HG02763 (cell line): ENCODE results near the gene ANKRD36C.
"Not testable (repeated sequence)": the region's sequence is repeated elsewhere in the genome, so short reads cannot be mapped to it uniquely, and the experiment has no call there.

Experiments
- ATAC-seq: cut with Tn5 transposase; IDR thresholded peaks from one replicate; pipeline ENCODE4 v1.9.1; 2021; ENCODE audit warnings: mild to moderate bottlenecking, moderate library complexity; ENCODE audit not compliant: unreplicated experiment

ANKRD36C gene

DNA sequence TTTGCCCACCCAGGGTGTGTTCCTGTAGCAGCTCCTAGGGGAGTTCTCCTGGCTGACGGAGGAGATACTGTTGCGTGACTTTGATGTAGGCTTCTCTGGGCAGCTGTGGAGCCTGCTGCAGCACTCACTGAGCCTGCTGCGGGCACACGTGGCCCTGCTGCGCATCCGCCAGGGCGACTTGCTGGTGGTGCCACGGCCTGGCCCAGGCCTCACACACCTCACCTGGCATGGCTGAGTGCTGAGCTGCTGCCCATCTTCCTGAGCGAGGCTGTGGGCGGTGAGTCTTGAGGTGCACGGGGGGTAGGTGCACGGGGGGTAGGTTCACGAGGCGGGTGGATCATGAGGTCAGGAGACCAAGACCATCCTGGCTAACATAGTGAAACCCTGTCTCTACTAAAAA, 191.7 kb downstream of the ANKRD36C start:
- ATAC-seq = no peak

DNA sequence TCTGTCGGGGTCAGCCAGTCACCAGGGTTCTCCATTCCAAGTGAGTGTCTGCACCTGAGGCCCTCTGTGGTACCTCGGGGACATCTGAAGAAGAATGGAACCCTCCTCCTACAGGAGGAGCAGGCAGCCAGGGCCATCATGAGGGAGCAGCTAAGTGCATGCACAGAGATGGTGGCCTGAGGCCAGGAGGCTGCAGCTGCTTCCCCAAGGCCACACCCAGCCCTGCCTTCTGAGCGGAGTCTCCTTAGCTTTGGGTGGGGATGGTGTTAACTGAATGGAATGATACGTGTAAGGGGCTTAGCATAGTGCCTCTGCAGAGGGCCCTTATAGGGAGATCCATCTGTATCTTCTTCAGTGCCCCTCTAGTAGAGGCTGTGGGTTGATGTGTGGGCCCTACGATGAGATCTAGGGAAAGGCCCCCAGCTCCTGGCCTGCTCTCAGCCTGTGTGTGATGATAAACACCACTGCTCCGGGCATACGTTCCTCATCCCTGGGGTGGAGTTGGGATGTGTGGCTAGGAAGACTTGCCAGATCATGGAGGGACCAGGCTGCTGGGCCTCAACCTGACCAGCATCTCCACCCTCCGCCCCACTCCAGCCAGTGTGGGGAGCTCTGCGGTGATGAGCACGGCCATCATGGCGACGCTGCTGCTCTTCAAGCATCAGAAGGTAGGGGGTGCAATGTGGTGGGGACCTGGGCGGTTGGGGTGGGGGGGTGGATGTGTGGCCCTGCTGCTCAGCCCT, 192.3 kb downstream of the ANKRD36C start:
- ATAC-seq = not testable (repeated sequence)

GRCh38 chr2:95796249-95797099, 195.2 kb downstream of the ANKRD36C start:
- not testable (repeated sequence) for ATAC-seq

DNA sequence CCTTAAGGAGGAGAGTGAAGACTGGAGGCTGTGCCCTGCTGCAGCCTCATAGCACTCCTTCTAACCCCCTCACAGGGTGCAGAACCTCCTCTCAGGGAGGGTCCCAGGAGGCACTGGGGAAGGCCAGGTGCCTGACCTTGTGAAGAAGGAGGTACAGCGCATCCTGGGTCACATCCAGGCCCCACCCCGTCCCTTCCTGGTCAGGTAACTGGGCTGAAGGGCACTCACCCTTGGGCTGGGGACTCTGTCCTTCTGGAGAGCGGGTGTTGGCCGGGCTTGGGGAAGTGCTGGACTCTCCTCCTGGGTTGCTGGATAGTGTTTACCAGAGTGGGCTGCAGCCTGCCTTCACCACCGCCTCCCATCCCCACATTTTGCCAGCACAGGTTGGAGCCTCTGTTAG, 197.7 kb downstream of the ANKRD36C start:
- not testable (repeated sequence) for ATAC-seq

DNA sequence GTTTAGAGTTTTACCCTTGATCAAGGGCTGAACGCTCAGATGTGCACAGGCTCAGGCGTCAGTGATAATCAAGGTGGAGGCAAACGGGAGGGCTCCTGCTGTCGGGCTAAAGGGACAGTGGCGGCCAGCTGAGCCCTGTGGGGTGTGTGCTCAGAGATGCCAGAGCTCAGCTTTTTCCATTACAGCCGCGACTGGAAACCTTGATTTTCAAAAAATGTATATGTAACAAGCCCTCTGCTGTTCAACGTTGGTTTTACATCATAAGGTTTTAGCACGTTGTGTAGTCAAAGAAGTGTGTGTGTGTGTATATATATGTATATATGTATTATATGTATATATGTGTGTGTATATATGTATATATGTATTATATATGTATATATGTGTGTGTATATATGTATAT, 201.4 kb downstream of the ANKRD36C start:
- not testable (repeated sequence) for ATAC-seq

- ATAC-seq = not testable (repeated sequence)
Measured at GRCh38 chr2:95789385-95789784, 202.2 kb downstream of the ANKRD36C start.

- not testable (repeated sequence) for ATAC-seq
Measured at GRCh38 chr2:95788642-95789041, 203.0 kb downstream of the ANKRD36C start.
